ENCODE data around the gene HOOK1.

- TF ChIP-seq POLR2AphosphoS5 (IDR thresholded peaks at IDR 0.05; ENCODE audit: borderline replicate concordance, low read depth, low read length) (no peak), EZH2 (IDR thresholded peaks at IDR 0.05) (no peak), FOXP2 (optimal IDR thresholded peaks at IDR 0.05; ENCODE audit: control extremely low read depth, extremely low read length, insufficient read depth) (no peak)
These were observed 87.1 kb downstream of the HOOK1 start for GRCh38 chr1:59901770-59902388.
